BJ (cell line): ENCODE results near the gene NUDT17. TPM values are rescaled to one million over a fixed set of nuclear protein-coding genes. Genes with fewer than 3 reads are reported as not detected.
"Not testable (repeated sequence)": the region's sequence is repeated elsewhere in the genome, so short reads cannot be mapped to it uniquely, and the experiment has no call there.

Source experiments
- CTCF ChIA-PET: fragments of 350-600 bp; formaldehyde crosslinking; extraction: SDS; loops from one replicate; lab custom pipeline; 2021; ENCODE audit warnings: antibody characterized with exemption, inconsistent platforms; lab: Yijun Ruan, JAX
- POLR2A ChIA-PET: fragments of 300-600 bp; sonication (Branson Sonifier 250); formaldehyde crosslinking; extraction: SDS; loops from one replicate; lab custom pipeline; 2021; ENCODE audit warnings: antibody characterized with exemption; lab: Charles Lee
- DNase-seq: peaks from one replicate; pipeline ENCODE4 v3.0.0-alpha.2; 2011; ENCODE audit warnings: low read depth
- H3K27me3 ChIP-seq: 2 replicates; pipeline ENCODE4 v1.6.0; 2011; ENCODE audit warnings: low read length; ENCODE audit not compliant: control insufficient read depth, insufficient read depth
- H3K36me3 ChIP-seq: 2 replicates; pipeline ENCODE4 v1.5.1; 2011; ENCODE audit warnings: low read length; ENCODE audit not compliant: control insufficient read depth, insufficient read depth
- H3K4me3 ChIP-seq: 2 replicates; pipeline ENCODE4 v1.5.1; 2011; ENCODE audit warnings: low read depth, mild to moderate bottlenecking, control low read depth, low read length
- CTCF ChIP-seq: IDR thresholded peaks from 2 replicates; pipeline ENCODE4 v1.5.1; 2011; ENCODE audit warnings: low read depth, mild to moderate bottlenecking, control low read depth, inconsistent platforms, low read length, moderate library complexity; ENCODE audit not compliant: insufficient read depth
- polyA plus RNA-seq: library from polyadenylated mRNA; depleted of rRNA; stranded (reverse); fragments of >200 nt; gene quantifications from 2 replicates; pipeline ENCODE4 v1.2.3, GENCODE V29; 2011

NUDT17 gene
- polyA plus RNA-seq, 1 experiment = 4.5 TPM

DNA sequence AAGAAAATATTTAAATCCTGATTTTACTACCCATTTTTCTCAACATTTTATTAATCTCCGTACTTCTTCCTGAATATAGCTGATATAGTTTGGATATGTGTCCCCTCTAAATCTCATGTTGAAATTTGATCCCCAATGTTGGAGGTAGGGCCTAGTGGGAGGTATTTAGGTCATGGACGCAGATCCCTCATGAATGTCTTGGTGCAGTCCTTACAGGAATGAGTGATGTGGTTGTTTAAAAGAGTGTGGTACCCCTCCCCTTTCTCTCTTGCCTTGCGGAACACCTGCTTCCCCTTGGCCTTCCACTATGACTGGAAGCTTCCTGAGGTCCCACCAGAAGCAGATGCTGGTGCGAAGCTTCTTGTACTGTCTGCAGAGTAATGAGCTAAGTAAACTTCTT is 39.0 kb upstream of the NUDT17 start:
- Histone ChIP-seq H3K4me3 (no peak overlapping the region), H3K36me3 (no peaks in the 10 kb centered on the region), H3K27me3 (no peaks in the 10 kb centered on the region)
- no peak for DNase-seq
- ChIA-PET CTCF (interaction anchor here (1.2 kb wide), 1 partner anchor 86 kb away, joined by 3 read pairs; no protein-coding TSS in a partner anchor), POLR2A (no interaction called here)
- no peak for TF ChIP-seq CTCF

DNA sequence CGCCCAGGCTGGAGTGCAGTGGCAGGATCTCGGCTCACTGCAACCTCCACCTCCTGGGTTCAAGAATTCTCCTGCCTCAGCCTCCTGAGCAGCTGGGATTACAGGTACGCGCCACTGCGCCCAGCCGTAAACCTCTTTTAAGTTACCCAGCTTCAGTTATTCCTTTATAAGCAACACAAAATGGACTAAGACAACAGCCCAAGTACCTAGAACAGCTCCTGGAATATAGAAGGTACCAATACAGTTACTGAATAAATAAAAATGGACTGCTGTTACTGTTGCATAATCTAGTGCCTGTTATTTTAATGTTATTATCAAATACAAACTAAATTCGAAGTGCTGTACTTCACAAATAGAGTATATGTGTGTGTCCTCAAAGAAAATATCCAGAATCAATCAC is 38.6 kb upstream of the NUDT17 start:
- CTCF ChIA-PET = no interaction called here
- POLR2A ChIA-PET = no interaction called here
- no peak for DNase-seq
- no peak overlapping the region for H3K4me3 ChIP-seq
- H3K27me3 ChIP-seq = no peaks in the 10 kb centered on the region
- no peaks in the 10 kb centered on the region for H3K36me3 ChIP-seq
- no peak for TF ChIP-seq CTCF

GRCh38 chr1:145812977-145813810 is 32.2 kb upstream of the NUDT17 start:
- POLR2A ChIA-PET, H3K4me3 ChIP-seq: not testable (repeated sequence)

GRCh38 chr1:145818095-145818494 is 27.3 kb upstream of the NUDT17 start:
- CTCF ChIA-PET = not testable (repeated sequence)
- peak; percentile 31 for DNase-seq

More at GRCh38 chr1:145812977-145813810, 32.2 kb upstream of the NUDT17 start:
- DNase-seq, CTCF ChIA-PET, H3K36me3 ChIP-seq, H3K27me3 ChIP-seq: not testable (repeated sequence)

GRCh38 chr1:145822779-145823331 is 22.6 kb upstream of the NUDT17 start:
- DNase-seq, POLR2A ChIA-PET, CTCF ChIA-PET: not testable (repeated sequence)

More at GRCh38 chr1:145818095-145818494, 27.3 kb upstream of the NUDT17 start:
- POLR2A ChIA-PET, H3K36me3 ChIP-seq, H3K27me3 ChIP-seq, H3K4me3 ChIP-seq: not testable (repeated sequence)

GRCh38 chr1:145823565-145824498 is 21.6 kb upstream of the NUDT17 start, which contains the start of the genes POLR3C and RNF115:
Gene POLR3C (plus strand): TSS chr1:145824200. CDS start chr1:145825777, 1,577 bp downstream.
Gene RNF115 (minus strand): TSS chr1:145824095. CDS start chr1:145823873, 222 bp downstream.
- no peak for TF ChIP-seq CTCF
- CTCF ChIA-PET = interaction anchor here (0.9 to 4.0 kb wide), 6 partner anchors 13 to 99 kb away, joined by 3 to 36 read pairs (median 3); partner anchors contain the start of gene NUDT17
- POLR2A ChIA-PET = interaction anchor here (0.6 kb wide), 1 partner anchor 23 kb away, joined by 4 read pairs; no protein-coding TSS in a partner anchor
- Histone ChIP-seq H3K27me3 (no peaks in the 10 kb centered on the region), H3K36me3 (peaks cover 8% of the 10 kb centered on the region), H3K4me3 (peak within 1 kb of the TSS; percentile 50)
- DNase-seq = peak; percentile 52

More at GRCh38 chr1:145822779-145823331, 22.6 kb upstream of the NUDT17 start:
- H3K27me3 ChIP-seq, H3K36me3 ChIP-seq: not testable (repeated sequence)
- H3K4me3 ChIP-seq = peak overlapping the region; percentile 14
